Hematopoietic multipotent progenitor cell treated with erythropoietin and hydrocortisone succinate and interleukin-3 and kit ligand, for 8 days (in vitro differentiated cells): ENCODE results near the gene CAPN15.
"Not testable (repeated sequence)": the region's sequence is repeated elsewhere in the genome, so short reads cannot be mapped to it uniquely, and the experiment has no call there.

ENCODE experiments used
- DNase-seq: peaks from one replicate; pipeline ENCODE4 v3.0.0-alpha.2; 2015

The CAPN15 gene

DNA sequence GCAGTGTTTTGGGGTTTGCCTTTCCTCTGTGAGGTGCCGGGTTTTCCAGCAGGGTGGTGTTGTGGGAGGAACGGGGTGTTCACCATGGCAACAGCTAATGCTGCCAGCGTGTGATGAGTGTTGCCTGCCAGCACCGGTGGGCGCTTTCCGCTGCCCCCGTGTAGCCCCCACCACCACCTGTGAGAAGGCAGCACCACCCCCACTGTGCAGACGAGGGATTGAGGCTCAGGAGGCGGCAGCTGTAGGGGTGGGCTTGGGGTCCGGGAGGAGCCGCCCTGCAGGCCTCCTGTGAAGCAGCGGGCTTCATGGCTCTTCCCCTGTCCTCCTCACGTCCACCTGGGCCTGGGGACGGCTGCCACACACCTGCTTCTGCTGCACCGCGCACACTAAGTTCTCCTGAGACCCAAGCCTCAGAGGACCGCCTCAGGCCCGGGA is 67.6 kb downstream of the CAPN15 start:
- no peak for DNase-seq

DNA sequence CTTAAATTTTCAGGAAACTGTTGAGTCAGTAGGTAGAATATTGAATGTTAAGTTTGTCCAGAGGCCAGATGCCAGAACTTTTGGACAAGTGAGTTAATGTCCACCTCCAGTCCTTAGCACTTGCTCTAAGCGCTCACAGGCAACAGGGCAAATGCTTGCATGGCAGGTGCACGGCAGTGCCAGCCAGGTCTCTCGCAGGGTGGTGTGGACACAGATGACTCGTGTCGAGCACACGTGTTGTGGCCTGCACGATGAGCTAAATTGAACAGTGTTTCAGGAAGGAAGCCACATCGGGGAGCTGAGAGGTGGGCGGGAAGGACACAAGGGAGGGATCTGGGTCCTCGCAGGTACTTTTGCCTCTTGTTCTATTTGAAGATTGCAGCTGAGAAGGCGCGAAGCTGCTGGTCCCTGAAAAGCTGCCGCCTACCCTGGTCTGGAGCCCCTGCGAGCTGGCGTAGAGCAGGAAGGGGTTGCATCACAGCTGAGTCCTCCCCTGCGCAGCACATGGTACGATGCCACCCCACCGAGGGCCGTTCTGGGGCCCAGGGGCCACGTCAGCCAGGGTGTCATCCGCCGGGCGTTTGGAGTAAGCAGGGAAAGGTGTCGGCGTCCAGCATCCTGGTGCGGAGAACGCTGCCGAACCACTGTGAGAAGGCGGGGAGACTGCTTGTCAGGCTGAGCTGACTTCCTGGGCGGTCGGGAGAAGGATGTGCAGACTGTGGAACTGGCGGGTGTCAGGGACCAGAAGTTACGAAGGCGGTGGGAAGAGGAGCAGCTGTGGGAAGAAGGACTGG is 68.6 kb downstream of the CAPN15 start:
- DNase-seq = no peak

DNA sequence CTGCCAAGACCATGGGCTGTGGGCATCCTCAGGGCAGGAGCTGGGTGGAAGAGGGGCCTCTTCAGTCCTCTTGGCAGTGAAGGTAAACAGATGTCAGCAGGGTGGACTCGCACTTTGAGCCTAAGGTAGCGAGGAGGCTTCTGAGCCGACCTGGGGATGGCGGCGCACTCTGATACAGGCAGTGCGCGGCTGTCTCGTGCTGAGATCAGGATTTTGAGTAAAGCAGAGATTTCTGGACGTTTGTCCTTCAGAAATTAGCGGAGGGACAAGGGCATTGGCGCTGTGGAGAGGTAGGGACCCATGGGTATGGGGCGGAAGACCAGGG is 69.2 kb downstream of the CAPN15 start:
- DNase-seq = no peak

DNA sequence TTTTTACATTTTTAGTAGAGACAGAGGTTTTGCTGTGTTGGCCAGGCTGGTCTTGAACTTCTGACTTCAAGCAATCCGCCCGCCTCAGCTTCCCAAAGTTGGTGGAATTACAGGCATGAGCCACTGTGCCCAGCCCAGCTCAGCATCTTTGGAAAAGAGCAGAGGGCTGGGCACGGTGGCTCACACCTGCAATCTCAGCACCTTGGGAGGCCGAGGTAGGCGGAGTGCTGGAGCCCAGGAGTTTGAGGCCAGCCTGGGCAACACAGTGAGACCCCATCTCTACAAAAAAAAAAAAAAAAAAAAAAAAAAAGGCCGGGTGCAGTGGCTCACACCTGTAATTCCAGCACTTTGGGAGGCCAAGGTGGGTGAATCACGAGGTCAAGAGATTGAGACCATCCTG is 70.1 kb downstream of the CAPN15 start:
- DNase-seq = not testable (repeated sequence)

DNA sequence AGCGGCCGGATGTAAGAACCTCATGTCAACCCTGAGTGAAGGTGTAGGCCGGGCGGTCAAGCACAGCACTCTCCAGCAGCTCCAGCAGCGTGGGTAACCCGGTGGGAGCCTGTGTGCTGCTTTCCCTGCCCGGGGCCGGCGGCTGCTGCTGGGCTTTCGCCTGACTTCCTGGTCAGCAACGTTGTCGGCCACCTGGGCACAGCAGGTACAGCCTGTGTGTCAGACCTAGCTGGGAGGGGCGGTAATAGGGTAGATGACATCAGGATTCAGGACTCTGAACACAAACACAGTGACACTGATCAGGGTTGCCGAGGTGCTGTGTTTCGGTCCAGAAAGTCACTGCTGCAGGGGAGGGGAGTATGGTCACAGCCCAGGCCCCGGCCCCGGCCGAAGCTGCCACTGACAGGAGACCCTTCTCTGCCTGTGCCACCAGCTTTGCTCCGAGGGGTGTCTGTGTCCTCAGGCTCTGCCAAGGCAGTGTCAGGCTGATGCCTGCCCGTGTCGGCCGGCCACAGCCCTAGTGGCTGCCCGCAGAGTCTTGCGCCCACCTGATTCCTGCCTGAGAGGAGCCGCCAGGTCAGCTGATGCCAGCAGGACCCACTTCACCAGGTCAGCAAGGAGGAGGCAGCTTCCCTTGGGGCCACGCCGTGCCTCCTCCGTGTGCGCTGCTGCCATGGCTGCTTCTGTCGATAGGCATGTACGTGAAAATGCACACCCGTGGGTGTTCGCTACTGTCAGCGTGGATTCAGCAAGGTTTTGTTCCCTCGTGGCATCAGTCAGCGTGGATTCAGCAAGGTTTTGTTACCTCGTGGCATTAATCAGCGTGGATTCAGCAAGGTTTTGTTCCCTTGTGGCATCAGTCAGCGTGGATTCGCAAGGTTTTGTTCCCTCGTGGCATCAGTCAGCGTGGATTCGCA is 71.6 kb downstream of the CAPN15 start:
- DNase-seq = no peak

DNA sequence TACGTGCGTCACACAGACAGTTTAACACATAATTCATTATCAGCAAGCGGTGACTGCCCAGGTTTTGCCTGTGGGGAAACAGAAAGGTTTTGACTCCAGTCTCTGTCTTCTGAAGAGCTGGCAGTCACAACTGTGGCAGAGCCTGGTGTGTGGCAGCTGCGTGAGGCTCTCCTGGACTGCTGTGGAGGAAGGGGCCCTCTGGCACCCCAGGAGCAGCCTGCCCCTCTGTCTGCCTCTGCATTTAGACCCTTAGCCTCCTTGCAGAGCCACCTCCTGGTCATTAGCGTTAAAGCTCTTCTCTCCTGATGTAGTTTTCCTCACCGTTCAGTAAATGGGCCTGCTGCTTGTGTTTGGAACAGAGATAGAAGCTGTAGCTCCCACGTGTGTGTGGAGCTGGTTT is 73.3 kb downstream of the CAPN15 start:
- peak; percentile 52 for DNase-seq

DNA sequence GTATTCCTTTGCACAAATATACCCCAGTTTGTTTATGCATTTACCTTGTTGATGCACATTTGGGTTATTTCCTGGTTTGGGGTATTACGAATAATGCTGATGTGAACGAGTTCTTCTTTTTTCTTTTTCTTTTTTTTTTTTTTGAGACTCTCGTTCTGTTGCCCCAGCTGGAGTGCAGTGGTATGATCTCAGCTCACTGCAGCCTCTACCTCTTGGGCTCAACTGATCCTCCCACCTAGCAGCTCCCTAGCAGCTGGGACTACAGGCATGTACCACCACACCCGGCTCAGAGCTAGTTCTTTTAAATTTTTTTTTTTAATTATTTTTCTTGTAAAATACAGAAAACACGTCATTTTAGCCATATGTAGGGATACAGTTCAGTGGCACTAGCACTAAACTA is 76.4 kb downstream of the CAPN15 start:
- no peak for DNase-seq
